ENCODE data around the gene IFRD1.

The IFRD1 gene

GRCh38 chr7:112487457-112488263, 37.4 kb downstream of the IFRD1 start:
- no peak for DNase-seq

DNA sequence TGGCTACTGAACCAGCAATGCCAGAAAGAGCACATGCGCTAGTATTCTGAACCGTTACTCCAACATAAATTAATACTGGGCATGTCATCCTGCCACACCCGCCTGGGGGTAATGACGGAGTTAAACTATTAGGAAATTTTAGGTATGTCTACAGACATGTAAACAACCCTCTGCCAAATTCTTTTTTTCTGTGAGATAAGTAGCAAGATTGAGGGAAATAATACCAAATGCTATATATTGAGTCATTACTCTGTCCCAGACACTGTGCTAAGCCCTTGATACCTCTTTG, 37.9 kb downstream of the IFRD1 start:
- DNase-seq = no peak

- DNase-seq = no peak
Measured at GRCh38 chr7:112492186-112492585, 41.9 kb downstream of the IFRD1 start.

DNA sequence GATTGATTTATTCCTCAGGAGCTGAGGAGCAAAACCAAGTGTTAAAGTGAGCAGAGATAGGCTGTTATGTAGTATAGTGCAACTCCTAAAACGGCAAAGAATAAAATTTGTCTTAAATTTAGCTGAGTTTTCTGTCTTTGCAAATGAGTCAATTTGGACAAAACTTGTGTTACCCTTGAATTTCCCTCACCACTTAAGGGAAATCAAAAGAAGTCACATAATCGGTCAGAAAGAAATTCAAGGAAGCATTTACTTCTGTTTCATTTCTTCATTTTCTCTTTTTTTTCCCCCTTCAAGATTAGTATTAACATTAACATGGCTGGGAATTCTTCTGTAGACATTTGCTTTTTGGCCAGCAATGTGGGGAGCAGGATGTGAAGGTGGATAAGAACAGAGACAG, 44.4 kb downstream of the IFRD1 start:
- no peak for DNase-seq

- no peak for DNase-seq
Measured at GRCh38 chr7:112495156-112495788, 45.0 kb downstream of the IFRD1 start.

DNA sequence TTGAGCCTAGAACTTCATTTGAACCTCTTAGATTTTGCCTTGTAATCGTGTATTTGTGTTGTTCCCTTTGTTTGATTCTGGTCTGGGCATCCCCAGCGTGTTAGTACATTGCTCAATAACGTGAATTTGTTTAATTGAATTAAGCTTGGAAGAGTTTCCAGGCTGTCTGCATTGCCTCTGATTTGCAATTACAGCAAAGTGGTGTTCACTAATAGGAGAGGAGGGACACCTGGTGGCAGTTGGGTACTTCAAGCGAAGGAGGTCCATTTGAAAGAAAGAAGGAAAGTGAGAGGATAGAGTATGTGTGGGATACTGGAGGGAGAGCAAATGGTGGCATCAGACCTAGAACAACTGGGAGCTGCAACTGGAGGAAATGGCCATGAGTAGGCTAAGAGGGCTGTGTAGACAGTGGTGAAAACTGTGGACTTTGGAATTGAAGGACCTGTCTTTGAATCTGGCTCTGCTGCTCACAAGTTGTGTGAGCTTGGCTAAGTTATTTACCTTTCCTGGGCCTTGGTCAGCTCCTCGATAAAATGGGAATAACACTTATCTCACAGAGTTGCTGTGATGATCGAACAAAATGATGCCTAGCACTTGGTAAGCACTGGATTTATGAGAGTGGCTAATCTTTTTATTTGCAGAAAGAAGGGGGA, 45.7 kb downstream of the IFRD1 start:
- peak in 5 of 14 donors; percentile 6 to 23 (median 11) for DNase-seq

GRCh38 chr7:112497481-112497880, 47.2 kb downstream of the IFRD1 start:
- DNase-seq = no peak

DNA sequence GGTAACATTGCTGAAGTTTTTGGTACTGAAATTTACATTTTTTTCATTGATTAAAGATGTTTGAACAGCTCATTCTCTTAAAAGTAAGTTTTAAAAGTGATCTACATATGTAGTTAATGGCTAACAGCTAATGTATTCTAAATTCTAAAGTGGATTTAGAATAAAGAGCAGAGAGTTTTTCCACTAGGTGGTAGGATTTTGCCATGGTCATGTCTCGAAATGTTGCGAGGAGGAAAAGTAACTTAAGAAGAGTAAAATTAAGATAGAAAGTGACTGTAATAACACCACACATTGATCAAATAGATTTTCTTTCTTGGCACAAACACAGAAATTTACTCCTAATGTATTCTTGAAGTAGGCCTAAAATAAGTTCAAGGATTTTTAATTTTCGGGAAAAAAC, 50.4 kb downstream of the IFRD1 start:
- no peak for DNase-seq

DNA sequence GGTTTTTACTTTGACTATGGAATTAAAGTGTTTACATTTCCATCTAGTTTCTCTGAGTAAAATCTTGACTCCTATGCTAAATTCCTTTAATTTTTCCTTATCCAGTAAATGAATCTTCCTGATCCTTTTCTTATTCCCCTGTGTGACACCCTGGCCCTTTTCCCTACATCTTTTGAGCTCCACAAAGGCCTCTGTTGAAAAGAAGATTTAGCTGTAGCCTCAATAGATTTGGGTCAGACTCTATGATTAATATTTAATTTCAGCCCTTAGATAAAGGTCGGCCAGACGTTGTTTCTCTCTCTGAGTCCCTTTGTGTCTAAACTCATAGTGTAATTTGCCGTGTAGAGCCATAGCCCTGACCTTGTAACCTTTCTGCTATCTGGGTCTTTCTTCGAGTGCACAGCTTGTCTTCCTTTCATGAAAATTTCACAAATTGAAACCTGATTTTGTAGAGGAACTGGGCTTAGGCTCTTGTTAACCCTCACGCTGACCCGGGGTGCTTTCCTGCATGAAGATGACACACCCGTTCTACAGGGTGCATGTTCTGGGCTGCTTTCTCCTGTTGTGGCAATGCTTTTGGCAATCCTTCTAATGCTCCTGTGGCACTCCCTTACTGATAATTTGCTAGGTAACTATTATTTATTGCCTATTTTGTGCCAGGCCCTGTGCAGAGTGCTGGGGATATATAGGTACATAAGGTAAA, 51.7 kb downstream of the IFRD1 start:
- no peak for DNase-seq

- DNase-seq = no peak
Measured at GRCh38 chr7:112502700-112503099, 52.4 kb downstream of the IFRD1 start.

DNA sequence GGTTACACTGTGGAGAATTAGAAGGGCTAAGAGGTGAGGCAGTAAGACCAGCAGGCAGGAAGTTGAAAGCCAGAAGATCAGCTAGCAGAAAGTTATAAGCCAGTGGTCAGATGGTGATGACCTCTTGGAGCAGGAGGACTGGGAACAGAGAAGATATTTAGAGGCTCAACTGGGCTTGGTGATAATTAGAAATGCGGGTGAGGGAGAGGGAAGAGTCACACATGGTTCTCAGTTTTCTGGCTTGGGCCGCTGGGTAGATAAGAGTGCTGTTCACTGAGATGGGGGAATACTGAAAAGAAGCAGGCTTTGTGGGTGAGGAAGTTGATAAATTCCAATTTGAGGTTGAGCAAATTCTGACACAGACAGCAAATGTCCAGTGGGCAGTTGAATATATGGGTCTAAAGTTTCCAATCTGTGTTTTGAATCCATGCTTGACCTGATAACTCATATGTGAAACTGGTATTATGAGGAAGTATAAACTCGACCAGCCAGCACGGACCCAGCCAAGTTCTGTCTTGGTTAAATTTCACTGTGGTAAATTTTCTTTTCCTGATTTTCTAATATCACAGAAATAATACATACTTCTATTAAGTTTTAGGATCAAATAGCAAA, 53.2 kb downstream of the IFRD1 start:
- DNase-seq = no peak

DNA sequence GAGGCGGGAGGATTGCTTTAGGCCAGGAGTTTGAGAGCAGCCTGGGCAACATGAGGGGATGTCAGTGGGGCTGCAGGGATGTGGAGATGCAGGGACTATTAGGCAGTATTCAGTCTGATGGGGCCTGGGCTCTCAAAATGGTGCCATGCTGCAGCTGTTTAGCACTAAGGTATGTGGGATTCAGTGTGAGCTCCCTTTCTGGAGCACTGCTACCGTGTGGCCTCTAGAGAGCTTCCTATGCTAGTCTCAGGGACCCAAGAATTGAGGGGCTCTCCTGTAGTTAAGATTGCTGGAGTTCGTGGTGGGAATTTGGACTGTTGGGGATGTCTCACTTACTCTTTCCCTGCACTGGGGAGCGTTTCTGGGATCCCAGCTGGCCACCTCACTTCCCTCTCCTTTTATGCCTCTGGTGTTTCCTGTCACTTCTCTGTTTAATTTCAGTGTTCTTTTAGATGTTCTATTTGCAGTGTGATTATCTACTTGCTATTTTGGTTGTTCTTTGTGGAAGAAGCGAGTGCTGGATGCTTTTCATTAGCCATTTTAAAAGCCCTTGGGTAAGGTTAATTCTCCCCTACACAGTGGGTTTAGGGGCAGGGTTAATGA, 53.9 kb downstream of the IFRD1 start:
- no peak for DNase-seq

DNA sequence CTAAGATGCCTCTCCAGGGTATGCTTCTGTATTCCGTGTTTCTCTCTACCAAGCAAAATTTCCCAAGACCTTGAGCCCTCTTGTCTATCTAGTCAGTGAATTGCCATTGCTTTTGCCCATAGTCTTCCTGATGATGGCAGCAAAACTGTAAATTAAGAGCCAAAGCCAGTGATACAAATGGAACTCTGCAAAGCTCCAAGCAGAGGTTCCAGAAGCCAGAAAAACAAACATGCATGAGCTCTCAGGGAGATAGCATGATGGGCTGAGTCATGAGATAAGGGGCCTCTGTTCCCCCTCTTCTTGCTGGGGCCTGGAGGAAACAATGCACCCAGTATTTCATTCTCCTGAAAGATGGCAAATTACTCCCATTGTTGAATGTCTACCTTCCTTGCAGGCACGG, 55.2 kb downstream of the IFRD1 start:
- no peak for DNase-seq

DNA sequence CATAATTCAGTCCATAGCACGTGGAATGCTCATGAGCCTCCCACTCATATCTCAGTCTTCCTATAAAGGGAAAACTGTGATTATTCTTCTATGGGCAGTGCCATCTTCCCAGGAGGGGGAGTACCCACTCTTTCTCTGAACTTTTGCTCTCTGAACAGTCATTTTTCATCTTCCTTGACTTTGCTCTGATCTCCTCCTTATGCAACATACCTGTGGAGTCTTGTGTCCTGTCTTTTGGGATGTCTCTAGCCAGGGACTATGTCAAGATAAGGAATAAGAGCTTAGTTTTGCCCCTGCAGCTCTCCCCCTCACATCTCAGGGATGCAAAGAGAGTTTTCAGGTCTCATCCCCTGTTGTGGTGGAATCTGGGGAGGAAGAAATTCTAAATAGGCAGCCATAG, 58.1 kb downstream of the IFRD1 start:
- DNase-seq = no peak

DNA sequence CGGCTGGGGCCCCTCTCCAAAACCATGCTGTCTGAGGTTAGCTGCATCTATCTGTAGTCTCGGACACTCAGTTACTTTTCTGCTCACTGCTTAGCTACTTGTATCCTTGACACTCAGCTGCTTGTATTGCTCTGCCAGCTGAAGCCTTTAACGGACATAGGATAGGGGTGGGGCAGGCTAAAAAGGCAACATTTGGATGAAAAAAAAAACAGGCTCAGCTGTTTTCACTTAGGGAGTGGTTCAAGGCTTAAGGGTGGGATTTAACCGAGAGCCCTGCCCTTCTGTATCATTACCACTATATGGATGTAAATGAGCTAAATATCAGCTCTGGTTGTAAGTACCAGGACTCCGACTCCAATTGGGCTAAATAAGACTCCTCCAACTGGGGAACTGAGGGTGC, 59.1 kb downstream of the IFRD1 start:
- no peak for DNase-seq

DNA sequence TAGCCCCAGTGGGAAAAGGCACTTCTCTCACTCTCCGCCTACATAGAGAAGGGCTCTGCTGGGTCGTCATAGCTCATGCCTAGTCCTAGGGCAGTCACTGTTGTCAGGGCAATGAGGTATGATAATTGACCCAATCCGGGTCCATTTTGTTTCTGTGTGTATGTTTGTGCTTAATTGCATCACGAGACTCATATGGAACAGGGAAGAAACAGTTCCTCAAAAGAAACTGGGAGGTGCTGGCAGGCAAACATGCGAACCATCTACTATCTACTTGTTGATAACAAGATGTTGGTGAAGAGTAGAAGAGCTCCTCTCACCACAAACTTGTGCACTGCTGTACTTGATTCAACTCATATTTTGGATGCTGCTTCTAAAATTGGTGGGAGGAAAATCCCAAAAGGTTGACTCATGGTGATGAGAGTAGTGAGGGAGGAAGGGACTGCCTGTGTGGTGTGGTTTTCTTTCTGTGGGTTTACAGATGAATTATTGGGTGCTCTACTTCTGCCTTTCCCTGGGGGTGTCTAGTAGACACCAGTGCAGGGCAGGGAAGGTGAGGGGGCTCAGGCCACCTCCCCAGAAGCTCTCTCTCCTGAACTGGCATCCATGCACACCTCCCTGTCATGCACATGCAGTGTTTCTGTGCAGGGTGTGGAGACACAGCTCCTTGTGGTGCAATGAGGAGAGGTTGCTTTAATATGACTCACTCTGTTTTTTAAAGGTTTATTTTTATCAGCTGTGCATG, 59.9 kb downstream of the IFRD1 start:
- DNase-seq = no peak

GRCh38 chr7:112510743-112511110, 60.5 kb downstream of the IFRD1 start:
- no peak for DNase-seq

DNA sequence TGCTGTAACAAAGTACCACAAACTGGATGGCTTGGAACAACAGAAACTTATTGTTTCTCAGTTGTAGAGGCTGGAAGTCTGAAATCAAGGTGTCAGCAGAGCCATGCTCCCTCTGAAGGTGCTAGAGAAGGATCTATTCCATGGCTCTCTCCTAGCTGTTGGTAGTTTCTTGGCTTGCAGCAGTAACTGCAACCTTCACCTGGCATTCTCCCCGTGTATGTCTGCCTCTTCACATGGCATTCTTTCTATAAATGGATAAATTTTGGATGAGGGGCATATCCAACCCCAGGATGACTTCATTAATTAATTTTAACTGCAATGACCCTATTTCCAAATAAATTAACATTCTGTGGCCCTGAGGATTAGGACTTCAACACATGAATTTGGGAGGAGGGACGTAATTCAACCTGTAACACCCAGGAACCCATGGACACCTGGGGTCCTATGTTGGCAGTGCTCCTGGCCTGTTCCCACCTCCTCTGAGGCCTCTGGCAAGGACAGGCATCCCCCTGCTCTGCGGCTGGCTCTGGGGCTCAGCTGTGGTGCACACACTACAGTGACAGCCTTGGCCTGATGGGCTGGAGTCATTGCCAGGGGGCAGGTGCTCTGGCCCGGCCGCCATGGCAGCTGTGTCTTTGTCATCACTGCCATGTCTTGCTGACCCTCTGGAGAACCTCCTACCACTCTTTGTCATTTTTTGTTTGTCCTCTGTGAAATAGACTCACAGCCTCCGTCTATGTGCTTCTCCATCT, 61.4 kb downstream of the IFRD1 start:
- peak in 1 of 14 donors; percentile 27 for DNase-seq

DNA sequence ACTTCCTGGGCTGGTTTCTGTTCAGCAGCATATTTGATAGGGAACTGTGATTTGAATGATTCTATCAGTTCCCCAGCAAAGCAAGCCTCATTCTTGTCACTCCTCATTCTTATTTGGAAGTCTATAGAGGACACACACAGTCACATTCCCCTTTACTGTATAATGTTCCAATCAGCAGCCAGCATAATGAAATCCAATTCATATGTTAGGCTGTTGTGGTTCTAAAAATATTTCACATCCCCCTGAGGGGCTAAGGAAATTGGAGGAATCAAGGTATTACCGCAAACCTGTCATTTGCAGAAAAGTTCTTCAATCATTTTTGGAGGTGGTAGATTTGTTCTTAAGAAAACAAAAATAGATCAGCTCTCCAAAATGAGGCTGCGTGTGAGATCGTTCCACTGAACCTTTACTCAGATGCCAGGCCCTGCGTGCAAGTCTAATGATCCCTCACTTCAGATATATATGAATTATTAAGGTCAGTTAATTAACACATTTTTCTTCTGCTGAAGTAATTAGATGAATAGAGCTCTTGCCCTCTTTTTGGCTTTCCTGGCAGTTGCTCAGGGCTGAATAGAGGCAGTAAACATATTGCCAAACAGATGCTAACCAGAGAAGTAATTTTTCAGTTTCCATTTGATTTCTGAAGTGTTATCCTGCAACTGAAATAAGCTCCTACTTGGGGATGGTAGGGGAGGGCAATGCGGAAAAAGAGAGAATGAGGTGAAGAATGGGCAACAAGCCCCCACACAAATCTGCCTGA, 62.4 kb downstream of the IFRD1 start:
- no peak for DNase-seq

DNA sequence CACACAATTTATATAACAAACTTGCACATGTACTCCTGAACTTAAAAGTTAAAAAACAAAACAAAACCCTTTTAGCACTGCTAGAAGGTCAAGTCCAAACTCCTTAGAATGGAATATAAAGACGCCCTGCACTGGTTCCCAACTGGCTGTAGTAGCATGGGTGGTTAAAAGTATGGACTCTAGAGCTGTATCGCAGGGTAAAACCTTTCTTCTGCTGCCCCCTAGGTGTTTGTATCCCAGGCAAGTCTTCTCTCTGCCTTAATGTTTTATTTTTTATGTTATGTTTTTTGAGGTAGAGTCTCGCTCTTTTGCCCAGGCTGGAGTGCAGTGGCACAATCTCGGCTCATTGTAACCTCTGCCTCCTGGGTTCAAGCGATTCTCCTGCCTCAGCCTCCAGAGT, 65.7 kb downstream of the IFRD1 start:
- no peak for DNase-seq

Data from C1 segment of cervical spinal cord (tissue), 14 donors.